GM23248 (cell line): ENCODE data around the gene PLA2G4E. TPM values are rescaled to one million over a fixed set of nuclear protein-coding genes. Genes with fewer than 3 reads are reported as not detected.

ENCODE experiments used
- DNase-seq: peaks from one replicate; pipeline ENCODE4 v3.0.0-alpha.2; 2015
- H2AFZ ChIP-seq: fragments of 200-600 bp; sonication (generic); 2 replicates; pipeline ENCODE4 v1.6.1; 2016; ENCODE audit warnings: antibody characterized with exemption
- H3F3A ChIP-seq: fragments of 200-600 bp; sonication (generic); 2 replicates; pipeline ENCODE4 v1.6.1; 2016; ENCODE audit warnings: mild to moderate bottlenecking, antibody characterized with exemption, mixed run types; ENCODE audit not compliant: insufficient read depth
- H3K27ac ChIP-seq: fragments of 200-600 bp; sonication (generic); 2 replicates; pipeline ENCODE4 v1.5.1; 2016; ENCODE audit warnings: mild to moderate bottlenecking
- H3K27me3 ChIP-seq: fragments of 200-600 bp; sonication (generic); replicated peaks from 2 replicates; pipeline ENCODE4 v1.6.1; 2016; ENCODE audit warnings: mild to moderate bottlenecking; ENCODE audit not compliant: insufficient read depth
- H3K36me3 ChIP-seq: fragments of 200-600 bp; sonication (generic); 2 replicates; pipeline ENCODE4 v1.6.1; 2016; ENCODE audit warnings: low read depth, mild to moderate bottlenecking
- H3K4me1 ChIP-seq: fragments of 200-600 bp; sonication (generic); 2 replicates; pipeline ENCODE4 v1.6.1; 2016; ENCODE audit warnings: mild to moderate bottlenecking; ENCODE audit not compliant: insufficient read depth
- H3K4me2 ChIP-seq: fragments of 200-600 bp; sonication (generic); one replicate; pipeline ENCODE4 v1.6.1; 2016; ENCODE audit warnings: mild to moderate bottlenecking; ENCODE audit not compliant: unreplicated experiment
- H3K4me3 ChIP-seq: fragments of 200-600 bp; sonication (generic); 2 replicates; pipeline ENCODE4 v1.5.1; 2016; ENCODE audit warnings: mild to moderate bottlenecking
- H3K79me2 ChIP-seq: fragments of 200-600 bp; sonication (generic); 2 replicates; pipeline ENCODE4 v1.6.1; 2016; ENCODE audit warnings: mild to moderate bottlenecking; ENCODE audit not compliant: insufficient read depth
- H3K9ac ChIP-seq: fragments of 200-600 bp; sonication (generic); 2 replicates; pipeline ENCODE4 v1.6.1; 2016; ENCODE audit warnings: mild to moderate bottlenecking
- H3K9me2 ChIP-seq: fragments of 200-600 bp; sonication (generic); 2 replicates; pipeline ENCODE4 v1.6.1; 2016; ENCODE audit warnings: mixed run types, mild to moderate bottlenecking, moderate library complexity; ENCODE audit not compliant: insufficient read depth
- H3K9me3 ChIP-seq: fragments of 200-600 bp; sonication (generic); one replicate; pipeline ENCODE4 v1.6.1; 2017; ENCODE audit warnings: low read depth
- H4K20me1 ChIP-seq: fragments of 200-600 bp; sonication (generic); 2 replicates; pipeline ENCODE4 v1.6.0; 2016; ENCODE audit not compliant: insufficient read depth
- EZH2 ChIP-seq: fragments of 200-600 bp; sonication (generic); IDR thresholded peaks from 2 replicates; pipeline ENCODE4 v1.6.1; 2018; ENCODE audit warnings: antibody characterized with exemption, mild to moderate bottlenecking; ENCODE audit not compliant: insufficient read depth, poor library complexity, severe bottlenecking
- EZH2phosphoT487 ChIP-seq: fragments of 200-600 bp; sonication (generic); IDR thresholded peaks from 2 replicates; pipeline ENCODE4 v1.6.1; 2018; ENCODE audit warnings: antibody characterized with exemption, moderate library complexity, mild to moderate bottlenecking, low read depth; ENCODE audit not compliant: insufficient read depth
- WGBS, 2 experiments: methylation state at CpG; one replicate each; pipeline ENCODE4 v1.1.6; 2015 to 2017; ENCODE audit warnings: low lambda C conversion rate in 2 of 2, low coverage in 1 of 2; ENCODE audit errors: missing lambda C conversion rate in 2 of 2; 5-methylcytosine and 5-hydroxymethylcytosine counted together
- in situ Hi-C: fragments of 300-500 bp; cut with MboI; formaldehyde crosslinking; loops from 2 replicates; pipeline ENCODE4 v1.15.0; 2020
- polyA plus RNA-seq: library from polyadenylated mRNA; unstranded; fragments of >200 nt; fragmentation: Nextera tagmentation; extraction: Ambion mirVana; gene quantifications from 2 replicates; pipeline ENCODE4 v1.2.1, GENCODE V29; 2016
- total RNA-seq: library from RNA; depleted of rRNA; stranded (reverse); fragments of >200 nt; shearing (Covaris generic); gene quantifications from 2 replicates; pipeline ENCODE4 v1.2.3, GENCODE V29; 2014

PLA2G4E gene
- total and polyA plus RNA-seq, 2 experiments from 2014 or later, result not detected

DNA sequence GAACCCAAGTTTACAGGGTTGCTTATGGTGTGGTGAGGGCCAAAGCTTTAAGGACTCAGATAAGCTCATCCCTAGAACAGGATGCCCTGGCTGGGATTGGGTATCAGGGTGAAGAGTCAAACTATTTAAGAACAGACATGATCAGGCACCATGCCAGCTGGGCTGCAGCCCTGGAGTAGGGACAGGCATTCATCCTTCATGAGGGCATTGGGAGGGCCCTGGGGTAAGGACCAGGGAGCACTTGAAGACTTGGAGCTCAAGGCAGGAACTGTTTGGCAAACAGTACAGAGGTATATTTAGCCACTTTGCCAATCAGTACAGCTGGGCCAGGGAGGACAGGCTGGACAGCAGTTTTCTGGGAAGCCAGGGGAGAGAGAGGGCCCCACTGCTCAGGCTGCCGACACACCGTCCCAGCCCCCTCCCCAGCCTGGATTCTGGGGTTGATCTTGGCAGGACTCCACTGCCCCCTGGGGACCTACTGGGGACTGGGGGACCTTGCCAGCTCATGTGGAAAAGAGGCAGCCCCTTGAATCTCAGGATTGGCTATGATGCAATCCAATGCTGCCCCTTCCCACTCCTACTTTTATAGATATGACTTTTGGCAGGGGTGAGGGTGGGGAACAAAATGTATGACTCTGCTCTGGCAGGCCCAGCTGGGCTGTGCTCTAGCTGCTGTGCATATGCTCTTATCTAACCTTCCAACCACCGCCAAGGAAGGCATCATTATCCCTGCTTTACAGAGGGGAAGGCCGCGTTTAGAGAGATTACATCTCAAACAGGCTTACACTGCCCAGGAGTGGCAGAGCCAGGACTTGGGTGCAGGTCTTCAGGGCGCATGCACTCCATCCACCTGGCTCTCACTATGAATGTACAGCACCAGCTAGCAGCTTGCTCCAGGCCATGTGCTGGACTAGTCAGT is 2.3 kb downstream of the PLA2G4E start:
- H4K20me1 ChIP-seq, result no peaks in the 10 kb centered on the region
- no peaks in the 10 kb centered on the region for H3K79me2 ChIP-seq
- H2AFZ ChIP-seq, result no peak overlapping the region
- no peak overlapping the region for H3K4me2 ChIP-seq
- no peak for DNase-seq
- no peak for TF ChIP-seq EZH2phosphoT487
- no peak for TF ChIP-seq EZH2
- no peak overlapping the region for H3K4me3 ChIP-seq
- no peaks in the 10 kb centered on the region for H3K9me3 ChIP-seq
- H3K27me3 ChIP-seq, result peaks cover 31% of the 10 kb centered on the region
- in situ Hi-C loops, result no loop called here
- H3K9ac ChIP-seq, result no peak overlapping the region
- H3K36me3 ChIP-seq, result no peaks in the 10 kb centered on the region
- H3K4me1 ChIP-seq, result no peaks in the 10 kb centered on the region
- no peak overlapping the region for H3K27ac ChIP-seq
- H3K9me2 ChIP-seq, result no peaks in the 10 kb centered on the region
- WGBS, 2 experiments, result 55 to 61% methylated on average over 6 of the region's 6 CpGs
- H3F3A ChIP-seq, result no peaks in the 10 kb centered on the region

DNA sequence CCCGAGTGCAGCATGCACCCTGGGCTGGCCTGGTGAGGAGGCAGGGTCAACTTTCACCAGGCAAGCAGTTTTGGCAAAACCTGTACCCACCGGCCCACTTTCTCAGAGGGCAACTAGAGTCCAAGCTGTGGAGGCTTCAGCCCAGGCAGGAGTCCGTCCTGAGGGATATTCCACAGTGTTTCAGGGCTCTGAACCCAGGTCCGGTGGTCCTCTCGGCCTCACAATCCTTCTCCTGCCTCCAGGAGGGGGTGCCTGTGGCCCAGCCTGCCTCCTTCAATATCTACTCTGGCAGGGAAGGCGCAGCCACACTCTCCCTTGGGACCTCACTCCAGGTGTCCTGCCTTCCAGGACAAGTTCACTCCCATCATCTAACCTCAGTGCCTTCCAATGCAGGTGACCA is 3.9 kb downstream of the PLA2G4E start:
- Histone ChIP-seq H3K4me1 (no peaks in the 10 kb centered on the region), H3K4me3 (no peak overlapping the region), H4K20me1 (no peaks in the 10 kb centered on the region), H3K4me2 (no peak overlapping the region), H3K27ac (no peak overlapping the region), H3F3A (no peaks in the 10 kb centered on the region), H2AFZ (no peak overlapping the region), H3K9me2 (no peaks in the 10 kb centered on the region), H3K27me3 (peaks cover 24% of the 10 kb centered on the region), H3K9ac (no peak overlapping the region), H3K36me3 (no peaks in the 10 kb centered on the region), H3K9me3 (no peaks in the 10 kb centered on the region), H3K79me2 (no peaks in the 10 kb centered on the region)
- in situ Hi-C loops, result no loop called here
- 60 to 61% methylated on average over 6 of the region's 6 CpGs for WGBS, 2 experiments
- no peak for DNase-seq
- TF ChIP-seq EZH2phosphoT487 (no peak), EZH2 (no peak)

GRCh38 chr15:42014406-42014805 is 6.4 kb downstream of the PLA2G4E start:
- no peak overlapping the region for H3K4me2 ChIP-seq
- no peaks in the 10 kb centered on the region for H3K79me2 ChIP-seq
- H3K36me3 ChIP-seq, result no peaks in the 10 kb centered on the region
- H2AFZ ChIP-seq, result no peak overlapping the region
- H3K9ac ChIP-seq, result no peak overlapping the region
- no peaks in the 10 kb centered on the region for H4K20me1 ChIP-seq
- in situ Hi-C loops, result no loop called here
- H3K27ac ChIP-seq, result no peak overlapping the region
- H3K9me3 ChIP-seq, result no peaks in the 10 kb centered on the region
- no peaks in the 10 kb centered on the region for H3K4me1 ChIP-seq
- no peaks in the 10 kb centered on the region for H3F3A ChIP-seq
- H3K9me2 ChIP-seq, result no peaks in the 10 kb centered on the region
- 82 to 85% methylated on average over 4 of the region's 4 CpGs for WGBS, 2 experiments
- no peak for DNase-seq
- H3K4me3 ChIP-seq, result no peak overlapping the region
- H3K27me3 ChIP-seq, result peaks cover 24% of the 10 kb centered on the region
- TF ChIP-seq EZH2phosphoT487 (no peak), EZH2 (no peak)

DNA sequence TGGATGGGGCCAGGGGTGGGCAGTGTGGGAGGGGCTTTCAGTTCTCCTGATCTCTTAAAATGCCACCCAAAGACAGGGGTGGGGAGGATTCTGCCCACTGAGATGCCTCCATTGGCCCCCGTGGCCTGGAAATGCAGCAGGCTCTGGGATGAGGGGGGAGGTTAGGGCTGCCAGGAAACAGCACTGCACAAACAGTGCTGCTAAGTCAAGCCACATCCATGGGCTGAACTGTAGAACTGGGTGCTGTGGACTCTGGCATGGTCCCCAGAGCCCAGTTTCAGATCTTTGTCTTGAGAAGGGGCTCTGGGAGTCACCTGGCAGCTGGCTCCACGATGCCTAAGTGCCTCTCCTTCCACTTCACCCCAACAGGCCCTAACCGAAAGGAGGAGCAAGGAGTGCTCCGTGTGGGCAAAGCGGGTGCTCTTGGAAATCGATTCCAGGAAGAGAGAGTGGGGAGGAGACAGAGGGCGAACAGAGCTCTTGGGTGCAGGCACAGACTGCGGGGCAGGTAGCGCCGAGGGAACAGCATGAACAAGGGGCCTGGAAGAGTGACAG is 7.8 kb downstream of the PLA2G4E start:
- Histone ChIP-seq H3K4me2 (no peak overlapping the region), H3K27ac (no peak overlapping the region), H3K27me3 (peaks cover 20% of the 10 kb centered on the region), H3F3A (no peaks in the 10 kb centered on the region), H3K9me2 (no peaks in the 10 kb centered on the region), H2AFZ (no peak overlapping the region), H3K9ac (no peak overlapping the region), H4K20me1 (no peaks in the 10 kb centered on the region), H3K4me3 (no peak overlapping the region), H3K4me1 (no peaks in the 10 kb centered on the region), H3K36me3 (no peaks in the 10 kb centered on the region), H3K9me3 (no peaks in the 10 kb centered on the region), H3K79me2 (no peaks in the 10 kb centered on the region)
- no peak for DNase-seq
- TF ChIP-seq EZH2 (no peak), EZH2phosphoT487 (no peak)
- in situ Hi-C loops, result no loop called here
- 71 to 76% methylated on average over 10 of the region's 10 CpGs for WGBS, 2 experiments
